Activated naive CD4-positive, alpha-beta T cell (primary cell): ENCODE measurements around the gene RCVRN.

Source experiments
- DNase-seq, 4 experiments: peaks; one replicate each; lab custom pipeline; 2025; lab: John Stamatoyannopoulos, UW

The RCVRN gene

GRCh38 chr17:9905078-9905415, at the start of gene RCVRN:
Gene RCVRN, minus strand, starts transcription at chr17:9905271. Its CDS starts 91 bp downstream, at chr17:9905180.
- DNase-seq: no peak

- DNase-seq: no peak
These were observed 48.4 kb upstream of the RCVRN start for GRCh38 chr17:9953492-9953891.

GRCh38 chr17:9951803-9952202, 46.7 kb upstream of the RCVRN start:
- DNase-seq: no peak

- DNase-seq: no peak
These were observed 43.9 kb upstream of the RCVRN start for GRCh38 chr17:9948928-9949327.

- no peak for DNase-seq
These were observed 39.6 kb upstream of the RCVRN start for GRCh38 chr17:9944704-9945103.

- DNase-seq: no peak
These were observed 38.3 kb upstream of the RCVRN start for GRCh38 chr17:9943343-9943742.

- DNase-seq: no peak
These were observed 37.8 kb upstream of the RCVRN start for GRCh38 chr17:9942885-9943284.

GRCh38 chr17:9941305-9941704, 36.2 kb upstream of the RCVRN start:
- no peak for DNase-seq

GRCh38 chr17:9940841-9941240, 35.8 kb upstream of the RCVRN start:
- DNase-seq: no peak

- no peak for DNase-seq
These were observed 33.7 kb upstream of the RCVRN start for GRCh38 chr17:9938764-9939163.

- DNase-seq: no peak
These were observed 32.8 kb upstream of the RCVRN start for GRCh38 chr17:9937901-9938300.

- no peak for DNase-seq
These were observed 32.2 kb upstream of the RCVRN start for GRCh38 chr17:9937241-9937761.

GRCh38 chr17:9936095-9936494, 31.0 kb upstream of the RCVRN start:
- no peak for DNase-seq

GRCh38 chr17:9935408-9935807, 30.3 kb upstream of the RCVRN start:
- DNase-seq: no peak

- no peak for DNase-seq
These were observed 29.3 kb upstream of the RCVRN start for GRCh38 chr17:9934331-9934730.

- no peak for DNase-seq
These were observed 27.4 kb upstream of the RCVRN start for GRCh38 chr17:9932491-9932890.

- DNase-seq: no peak
These were observed 26.2 kb upstream of the RCVRN start for GRCh38 chr17:9931144-9931741.

GRCh38 chr17:9929871-9930270, 24.8 kb upstream of the RCVRN start:
- no peak for DNase-seq

- DNase-seq: no peak
These were observed 23.7 kb upstream of the RCVRN start for GRCh38 chr17:9928601-9929333.

GRCh38 chr17:9926150-9926804, 21.2 kb upstream of the RCVRN start:
- no peak for DNase-seq

- no peak for DNase-seq
These were observed 20.4 kb upstream of the RCVRN start for GRCh38 chr17:9925457-9925856.

GRCh38 chr17:9924735-9925191, 19.7 kb upstream of the RCVRN start:
- DNase-seq: no peak
